NCI-H524 treated with DMSO at 0.1 percent for 48 hours (cell line): ENCODE measurements around the gene MYLK2.

Source experiments
- DNase-seq: peaks from one replicate; lab custom pipeline; 2025; lab: John Stamatoyannopoulos, UW

The MYLK2 gene

DNA sequence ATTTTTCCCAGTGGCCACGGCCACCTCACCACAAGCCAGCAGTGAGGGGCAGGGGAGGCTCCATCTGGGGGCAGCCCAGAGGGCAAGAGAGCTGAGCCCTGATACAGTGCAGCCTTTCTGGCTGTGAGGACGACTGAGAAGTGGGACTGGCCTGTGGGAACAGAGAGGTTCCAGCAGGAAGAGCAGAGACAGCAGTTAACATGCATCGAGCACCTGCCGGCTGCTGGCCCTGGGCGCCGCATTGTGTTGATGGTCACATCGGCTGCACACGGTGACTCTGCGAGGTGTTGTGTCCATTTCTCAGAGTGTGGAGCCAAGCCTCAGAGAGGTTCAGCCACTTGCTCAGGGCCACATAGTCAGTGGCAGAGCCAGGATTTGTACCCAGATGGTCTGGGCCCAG is 16.4 kb downstream of the MYLK2 start:
- DNase-seq: no peak

DNA sequence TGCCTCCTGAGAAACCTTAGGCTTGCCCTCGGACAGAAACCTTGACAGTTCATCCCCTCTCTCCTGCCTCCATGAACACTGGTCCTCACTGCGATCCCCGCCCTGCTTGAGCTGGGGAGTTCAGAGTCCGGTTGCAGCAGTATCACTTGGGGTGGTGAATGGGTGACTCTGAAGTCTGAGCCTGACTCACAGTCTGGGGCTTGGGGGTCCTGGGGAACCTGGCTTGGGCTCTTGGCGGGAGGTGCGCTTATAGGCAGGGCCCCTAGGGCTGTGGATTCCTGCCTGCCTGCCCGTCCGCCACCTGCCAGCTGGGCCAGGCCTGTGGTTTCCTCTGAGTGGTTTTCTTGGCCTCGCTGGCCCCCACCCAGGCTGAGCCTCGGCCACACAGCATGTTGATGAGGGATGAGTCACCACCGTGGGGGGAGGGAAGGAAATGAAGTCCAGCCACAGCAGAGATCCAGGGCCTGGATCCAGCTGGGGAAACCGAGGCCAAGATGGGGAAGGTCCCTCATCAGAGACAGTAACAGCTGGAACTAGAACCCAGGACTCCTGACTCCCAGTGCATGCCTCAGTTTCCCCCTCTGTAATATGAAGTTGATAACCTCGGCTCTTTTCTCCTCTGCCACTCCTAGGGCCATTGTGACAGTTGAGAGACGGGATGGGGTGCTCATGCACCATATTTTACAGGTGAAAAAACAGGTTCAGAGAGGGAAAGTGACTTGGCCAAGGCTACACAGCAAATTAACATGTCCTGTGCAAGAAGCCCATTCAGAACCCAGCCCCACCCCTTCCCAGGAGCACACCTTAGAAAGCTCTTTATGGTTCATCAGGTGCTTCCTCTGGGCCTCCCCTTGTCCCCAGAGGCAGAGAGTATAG is 17.1 kb downstream of the MYLK2 start:
- DNase-seq: no peak

DNA sequence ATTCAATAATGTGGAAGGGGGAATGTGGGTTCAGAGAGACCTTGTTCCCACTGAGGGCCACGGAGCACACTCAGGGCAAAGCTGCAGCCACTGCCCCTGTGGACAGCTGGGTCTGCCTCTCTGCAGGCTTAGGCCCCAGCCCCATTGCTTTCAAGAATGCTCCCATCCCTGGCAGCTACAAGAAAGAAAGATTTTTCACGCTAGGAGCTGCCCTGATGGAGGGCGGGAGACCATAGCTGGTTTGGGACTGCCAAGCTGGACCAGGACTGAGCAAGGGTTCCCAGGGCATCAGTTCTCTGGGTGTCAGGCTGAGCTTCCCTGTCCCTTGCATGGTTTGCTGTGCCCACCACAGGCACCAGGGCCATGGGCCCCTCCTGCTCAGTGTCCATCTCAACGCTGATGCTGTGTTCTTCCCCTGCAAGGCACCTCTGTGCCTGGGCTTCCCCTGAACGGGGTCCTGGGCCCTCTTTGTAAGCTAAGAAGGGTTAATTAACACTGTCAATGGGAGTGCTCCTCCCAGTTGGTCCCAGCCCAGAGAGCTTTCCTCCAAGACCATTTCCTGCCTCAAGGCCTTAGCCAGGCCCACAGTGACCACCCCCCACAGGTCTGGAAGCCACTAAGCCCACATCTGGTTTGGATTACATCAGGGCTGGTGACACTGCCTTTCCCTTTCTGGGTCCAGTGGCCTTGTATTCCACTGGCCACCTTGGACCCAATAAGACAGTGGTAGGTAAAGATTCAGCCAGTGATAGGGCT is 17.9 kb downstream of the MYLK2 start:
- DNase-seq: no peak

DNA sequence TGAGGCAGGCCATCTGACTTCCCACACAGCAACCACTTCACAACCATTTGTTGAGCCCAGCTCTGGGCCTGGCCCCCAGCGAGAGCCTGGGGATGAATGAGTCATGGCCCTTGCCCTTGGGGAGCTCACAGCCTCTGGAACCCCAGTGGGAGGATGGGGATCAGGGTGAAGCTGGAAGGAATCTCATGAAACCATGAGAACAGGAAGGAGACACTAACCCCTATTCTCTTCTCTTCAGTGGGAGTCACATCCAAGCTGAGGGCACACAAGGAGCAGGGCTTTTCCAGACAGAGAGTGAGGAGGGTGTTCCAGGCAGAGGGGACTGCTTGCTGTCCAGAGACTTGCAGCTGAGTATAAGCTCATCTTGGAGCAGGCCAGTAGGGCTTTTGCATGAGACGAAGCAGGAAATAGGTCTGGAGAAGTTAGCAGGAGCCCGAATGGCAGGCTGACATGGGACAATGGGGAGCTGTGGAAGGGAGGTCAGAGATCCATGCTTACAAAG is 18.8 kb downstream of the MYLK2 start:
- no peak for DNase-seq

DNA sequence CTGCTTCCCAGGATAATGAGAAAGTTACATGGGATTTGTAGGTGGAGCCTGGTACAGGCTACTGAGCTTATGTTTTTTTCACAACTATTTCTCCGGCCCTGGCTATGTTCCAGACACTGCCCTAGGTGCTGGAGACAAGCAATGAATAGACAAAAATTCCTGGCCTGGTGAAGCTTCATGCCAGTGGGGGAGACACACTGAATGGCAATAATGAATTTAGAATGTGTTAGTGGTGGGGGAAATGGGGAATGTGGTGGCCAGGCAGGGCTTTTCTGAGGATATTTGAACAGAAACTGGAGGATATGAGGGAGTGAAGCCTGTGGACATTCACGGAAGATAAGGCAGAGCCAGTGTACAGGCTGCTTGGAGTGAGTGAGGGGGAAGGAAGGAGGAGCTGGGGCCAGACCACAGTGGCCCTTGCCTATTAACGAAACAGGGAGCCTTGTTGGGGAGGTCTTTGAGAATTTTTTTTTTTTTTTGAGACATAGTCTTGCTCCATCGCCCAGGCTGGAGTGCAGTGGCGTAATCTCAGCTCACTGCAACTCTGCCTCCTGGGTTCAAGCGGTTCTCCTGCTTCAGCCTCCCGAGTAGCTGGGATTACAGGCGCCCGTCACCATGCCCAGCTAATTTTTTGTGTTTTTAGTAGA is 19.6 kb downstream of the MYLK2 start:
- no peak for DNase-seq

DNA sequence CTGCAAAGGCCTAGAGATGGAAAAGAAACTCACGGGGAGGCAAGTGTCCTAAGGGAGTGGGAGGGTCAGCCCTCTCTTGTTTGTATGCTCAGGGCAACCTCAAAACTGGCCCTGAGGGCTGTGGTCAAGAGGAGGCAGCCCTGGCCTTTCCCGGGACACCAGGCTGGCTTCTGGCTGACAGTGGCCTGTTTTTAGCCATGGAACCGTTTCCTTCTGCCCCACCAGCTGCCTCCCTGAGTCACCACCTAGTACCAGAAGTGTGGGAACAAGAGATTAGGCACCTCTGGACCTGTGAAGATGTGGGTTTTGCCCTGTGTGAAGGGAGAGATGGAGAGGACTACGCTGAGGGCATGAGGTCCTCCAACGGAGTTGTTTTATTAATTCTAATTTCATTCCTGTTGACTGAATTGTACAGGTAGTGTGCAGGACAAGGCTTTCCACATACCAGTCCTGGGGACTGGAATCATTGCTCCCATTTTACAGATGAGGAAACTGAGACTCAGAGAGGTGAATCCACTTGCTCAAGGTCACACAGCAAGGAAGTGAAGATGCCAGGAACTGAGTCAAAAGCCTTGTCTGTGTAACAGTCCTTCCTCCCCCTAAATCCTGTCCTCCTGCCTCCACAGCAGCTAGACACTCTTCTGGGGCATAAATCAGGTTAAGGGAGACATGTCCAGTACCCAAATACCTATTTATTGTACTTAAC is 20.8 kb downstream of the MYLK2 start:
- DNase-seq: no peak

DNA sequence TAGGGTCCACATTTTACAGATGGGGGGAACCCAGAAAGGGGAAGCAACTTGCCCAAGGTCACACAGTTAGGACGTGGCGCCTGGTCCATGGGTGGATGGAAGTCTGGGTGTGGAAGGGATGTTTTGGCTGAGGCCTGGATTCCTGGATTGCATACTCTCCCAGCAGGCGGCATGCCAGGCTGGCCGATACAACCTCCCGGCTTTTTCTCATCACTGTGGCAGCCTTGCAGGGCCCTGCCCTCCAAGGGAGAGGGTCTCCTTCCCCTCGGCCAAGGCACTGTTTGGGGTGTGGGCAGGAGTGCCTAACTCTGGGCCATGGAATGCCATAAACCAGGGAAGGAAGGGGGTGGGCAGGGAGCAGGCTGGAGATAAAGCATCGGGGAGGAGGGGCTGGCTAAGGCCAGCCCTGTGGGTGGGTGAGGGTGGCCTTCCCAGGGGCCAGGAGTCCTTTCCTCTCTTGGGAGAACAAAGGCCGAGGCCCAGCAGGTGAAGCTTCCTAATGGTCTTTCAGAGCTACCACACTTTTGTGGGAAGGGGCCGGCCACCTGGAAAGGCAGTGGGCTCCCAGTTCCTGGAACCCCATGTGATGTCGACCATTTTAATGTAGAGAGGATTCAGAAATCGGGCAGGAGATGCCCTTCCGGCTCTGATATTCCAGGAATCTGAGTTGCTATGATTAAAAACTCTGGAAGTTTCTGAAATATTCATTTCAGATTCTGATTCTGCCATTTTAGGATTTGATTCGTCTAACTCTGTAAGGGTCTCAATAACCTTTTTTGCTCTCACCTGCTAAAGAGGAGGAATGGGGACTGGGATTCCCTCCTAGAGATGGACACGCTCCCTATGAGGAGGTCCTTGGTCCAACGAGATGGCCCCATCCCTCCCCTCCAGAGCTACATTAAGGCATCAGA is 22.0 kb downstream of the MYLK2 start:
- no peak for DNase-seq

DNA sequence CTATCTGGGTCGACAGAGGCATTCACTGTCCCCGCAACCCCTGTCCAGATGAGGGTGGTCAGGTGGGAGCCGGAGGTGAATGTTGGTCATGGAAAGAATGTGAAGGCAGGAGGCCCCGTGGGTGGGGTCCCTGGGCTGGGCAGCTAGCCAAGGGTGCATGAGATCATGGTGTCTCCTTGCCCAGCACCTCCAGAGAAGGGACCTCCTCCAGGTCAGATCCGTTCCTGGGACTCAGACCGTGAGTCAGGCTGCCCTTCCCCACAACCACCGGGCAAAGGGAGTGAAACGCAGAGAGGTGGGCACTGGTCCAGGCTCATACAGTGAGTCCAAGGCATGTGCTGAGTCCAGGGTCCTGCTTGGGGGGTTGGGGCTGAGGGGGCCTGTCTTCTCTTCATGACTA is 22.8 kb downstream of the MYLK2 start:
- DNase-seq: no peak

DNA sequence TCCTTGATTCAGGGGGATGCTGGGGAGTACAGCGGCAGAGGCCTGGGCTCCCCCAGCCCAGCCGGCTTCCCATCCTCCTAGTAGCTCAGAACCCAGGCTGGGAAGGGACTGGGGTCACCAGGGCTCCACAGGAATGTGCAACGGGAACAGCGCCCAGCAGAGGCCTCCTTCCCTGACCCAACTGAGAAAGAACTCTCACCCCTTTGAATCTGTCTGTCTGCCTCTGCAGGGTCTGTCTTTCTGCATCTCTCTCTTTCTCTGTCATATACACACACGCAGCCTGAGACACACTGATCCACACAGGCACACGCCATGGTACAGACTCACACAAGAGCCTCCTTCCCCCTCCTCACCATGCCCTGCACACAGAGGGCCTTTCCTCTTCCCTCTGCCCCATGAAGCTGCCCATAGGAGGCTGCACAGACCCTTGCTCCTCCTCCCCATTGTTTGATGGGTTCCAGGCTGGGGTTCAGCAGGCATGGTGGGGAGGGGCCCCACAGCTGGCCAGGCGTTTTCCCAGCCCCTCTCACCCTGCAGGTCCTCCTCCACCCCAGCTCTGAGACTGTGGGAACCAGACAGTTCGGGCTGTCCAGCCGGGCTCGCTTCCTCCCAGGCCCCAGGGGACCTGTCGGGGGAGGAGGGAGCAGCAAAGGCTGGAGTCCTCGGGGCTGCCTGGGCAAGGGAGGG is 23.5 kb downstream of the MYLK2 start:
- DNase-seq: no peak

DNA sequence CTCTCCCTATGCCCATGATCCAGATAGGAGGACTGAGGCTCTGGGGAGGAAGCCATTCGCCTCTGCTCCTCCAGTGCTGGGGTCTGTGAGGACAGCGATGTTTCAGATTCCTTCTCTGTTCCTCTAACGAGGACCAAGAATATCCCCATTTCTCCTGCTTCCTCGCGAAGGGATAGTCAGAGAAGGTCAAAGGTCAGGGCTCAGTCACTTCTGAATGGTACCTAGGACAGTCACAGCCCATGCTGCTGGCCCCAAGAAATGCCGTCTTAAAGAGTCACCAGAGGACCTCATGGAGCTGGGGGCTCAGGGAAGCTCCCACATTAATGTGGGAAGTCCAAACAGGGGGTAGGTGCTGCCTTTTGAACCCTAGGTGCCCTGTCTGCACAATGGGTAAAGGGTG is 24.1 kb downstream of the MYLK2 start:
- DNase-seq: no peak

DNA sequence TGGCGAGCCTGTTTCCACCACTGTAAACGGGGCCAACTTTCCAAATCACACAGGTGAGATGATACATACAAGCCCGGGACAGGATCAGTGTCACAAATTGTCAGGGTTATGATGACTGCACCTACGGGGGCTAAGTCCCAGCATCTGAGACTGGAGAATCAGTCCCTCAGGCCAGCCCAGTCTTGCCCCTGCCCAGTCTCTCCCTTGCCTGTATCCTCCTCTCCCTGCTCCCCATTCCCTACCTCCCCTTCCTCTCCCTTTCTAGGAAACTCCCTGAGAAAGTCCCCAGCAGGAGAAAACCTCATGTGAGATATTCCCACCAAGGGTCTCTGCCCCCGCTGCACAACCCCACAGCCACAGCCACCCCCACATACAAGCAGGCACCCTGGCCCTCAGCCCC is 24.7 kb downstream of the MYLK2 start:
- DNase-seq: no peak

DNA sequence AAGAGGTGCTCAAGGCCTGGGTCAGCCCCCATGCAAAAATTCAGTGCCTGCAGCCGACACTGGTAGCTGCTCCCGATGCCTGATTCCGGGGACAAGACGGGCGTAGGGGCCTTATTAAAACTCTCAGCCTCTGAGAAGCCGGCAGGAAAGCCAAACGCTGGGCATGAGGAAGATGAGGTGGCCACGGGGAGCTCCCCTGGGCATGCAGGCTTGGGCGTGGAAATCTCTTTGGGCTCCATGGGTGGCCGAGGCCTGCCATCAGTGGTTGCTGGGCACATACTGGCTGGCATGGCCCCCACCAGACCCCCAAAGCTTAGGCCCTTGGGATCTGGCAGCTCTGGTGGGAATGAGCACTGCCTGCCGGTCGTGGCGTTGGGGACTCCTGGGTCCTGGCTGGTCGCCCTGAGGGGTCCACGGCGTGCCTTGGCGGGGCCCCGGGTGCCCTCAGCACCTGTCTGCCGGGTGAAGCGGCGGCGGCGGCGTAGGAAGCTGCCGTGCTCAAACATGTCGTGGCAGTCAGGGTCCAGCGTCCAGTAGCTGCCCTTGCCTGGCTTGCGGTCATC is 25.7 kb downstream of the MYLK2 start:
- no peak for DNase-seq

DNA sequence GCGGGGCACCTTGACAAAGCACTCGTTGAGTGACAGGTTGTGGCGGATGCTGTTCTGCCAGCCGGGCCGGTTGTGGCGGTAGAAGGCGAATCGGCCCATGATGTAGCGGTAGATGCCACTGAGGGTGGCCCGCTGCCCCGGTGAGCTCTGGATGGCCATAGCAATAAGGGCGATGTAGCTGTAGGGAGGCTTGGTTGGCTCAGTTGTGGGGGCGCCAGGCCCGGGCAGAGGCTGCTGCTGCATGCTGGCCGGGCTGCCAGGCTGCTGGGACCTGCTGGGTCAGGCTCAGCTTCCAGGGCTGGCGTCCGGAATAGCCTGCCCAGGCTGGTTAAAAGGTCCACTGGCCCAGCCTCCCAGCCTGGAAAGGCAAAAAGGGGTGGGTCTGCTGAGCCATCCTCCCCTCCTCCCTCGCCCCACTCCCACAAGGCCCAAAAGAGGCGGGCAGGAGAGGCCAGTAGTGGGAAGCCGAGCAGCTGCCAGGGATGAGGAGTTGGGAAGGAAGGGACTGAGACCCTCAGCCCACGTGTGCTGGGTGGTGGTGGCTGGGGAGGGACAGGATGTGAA is 26.2 kb downstream of the MYLK2 start, which contains the start of gene FOXS1:
TSS of gene FOXS1 (minus strand) at position 305 of the 564 bp plus-strand sequence. CDS start at position 243, 62 bp downstream.
- no peak for DNase-seq

DNA sequence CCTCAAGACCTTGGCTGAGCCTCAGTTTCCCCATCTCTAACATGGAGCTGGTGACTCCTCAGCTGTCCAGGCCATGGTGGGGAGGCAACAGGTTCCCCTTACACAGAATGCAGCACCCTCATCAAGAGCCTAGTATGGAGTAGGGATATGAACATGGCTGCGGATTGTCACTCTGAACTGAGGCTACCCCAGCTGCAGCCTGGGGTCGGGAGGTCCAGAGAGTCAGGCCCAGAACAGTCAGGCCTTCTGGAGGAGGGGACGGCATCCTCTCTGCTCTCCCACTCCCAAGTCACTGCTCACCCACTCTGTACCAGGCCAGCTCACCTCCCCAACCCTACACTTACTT is 27.6 kb downstream of the MYLK2 start:
- no peak for DNase-seq

DNA sequence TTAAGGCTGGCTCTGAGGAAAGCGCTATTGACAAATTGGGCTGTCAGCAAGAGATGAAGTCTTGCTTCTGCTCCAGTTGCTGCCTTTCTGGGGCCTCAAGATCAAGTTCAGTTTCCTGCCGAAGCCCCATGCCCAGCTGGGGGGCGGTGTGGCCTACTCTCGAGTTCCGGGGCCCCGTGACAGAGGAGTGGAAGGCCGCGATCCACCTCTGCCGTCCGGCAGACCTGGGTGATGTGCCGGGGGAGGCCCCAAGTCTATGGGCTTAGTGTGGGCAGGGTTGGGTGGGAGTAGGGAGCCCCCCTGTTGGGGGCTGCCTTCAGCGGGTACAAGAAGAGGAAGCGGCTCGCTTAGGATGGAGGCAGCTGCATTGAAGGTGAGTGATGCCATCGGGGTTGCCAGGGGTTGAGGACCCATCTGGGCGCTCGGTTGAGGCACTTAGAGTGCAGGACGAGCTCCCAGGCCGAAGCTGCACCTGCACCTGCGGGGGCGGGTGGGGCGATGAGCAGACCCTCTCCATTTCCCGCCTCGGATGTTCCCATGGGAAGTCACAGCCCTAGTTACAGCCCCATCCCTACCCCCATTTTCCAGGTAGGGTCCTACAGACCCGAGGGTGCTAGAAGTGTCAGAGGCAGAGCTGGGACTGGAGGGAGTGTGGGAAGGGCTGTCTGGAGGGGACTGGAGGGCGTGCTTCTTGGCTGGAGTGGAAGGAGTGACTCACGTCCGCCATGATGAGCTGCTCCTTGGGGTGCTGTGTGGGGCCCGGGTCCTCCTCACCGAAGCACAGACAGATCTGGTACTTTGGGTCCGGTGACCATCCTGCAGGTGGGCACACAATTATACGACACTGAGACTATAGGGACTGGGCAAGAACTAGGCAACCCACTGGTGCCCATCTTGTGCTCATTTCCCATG is 29.2 kb downstream of the MYLK2 start:
- no peak for DNase-seq

DNA sequence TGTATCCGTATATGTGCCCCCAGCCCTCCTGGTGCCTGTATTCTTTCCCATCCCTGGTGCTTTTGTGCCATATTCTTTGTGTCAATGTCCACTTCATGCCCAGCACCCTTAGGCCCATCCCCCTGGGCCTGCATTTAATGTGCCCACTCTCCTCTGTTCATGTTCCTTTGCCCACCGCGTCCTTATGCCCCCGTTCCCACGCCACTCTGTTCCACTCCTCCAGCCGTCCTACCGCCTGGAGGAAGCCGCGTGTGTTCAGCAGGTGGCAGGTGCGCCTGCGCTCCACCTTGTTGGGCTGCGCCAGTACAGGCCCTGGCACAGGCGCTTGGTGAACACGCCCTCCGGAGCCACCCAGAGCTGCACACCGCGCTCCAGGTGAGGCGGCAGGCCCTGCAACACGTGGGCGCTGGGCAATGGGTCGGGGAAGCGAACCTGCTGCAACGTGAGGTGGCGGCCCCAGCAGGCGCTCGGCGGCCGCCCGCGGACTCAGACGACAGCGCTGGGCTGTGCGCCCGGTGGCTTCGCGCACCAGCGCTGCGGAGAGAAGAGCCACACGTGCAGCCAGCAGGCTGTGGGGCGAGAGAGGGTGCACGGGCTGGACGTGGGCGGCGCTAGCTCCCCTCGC is 30.3 kb downstream of the MYLK2 start:
- no peak for DNase-seq

DNA sequence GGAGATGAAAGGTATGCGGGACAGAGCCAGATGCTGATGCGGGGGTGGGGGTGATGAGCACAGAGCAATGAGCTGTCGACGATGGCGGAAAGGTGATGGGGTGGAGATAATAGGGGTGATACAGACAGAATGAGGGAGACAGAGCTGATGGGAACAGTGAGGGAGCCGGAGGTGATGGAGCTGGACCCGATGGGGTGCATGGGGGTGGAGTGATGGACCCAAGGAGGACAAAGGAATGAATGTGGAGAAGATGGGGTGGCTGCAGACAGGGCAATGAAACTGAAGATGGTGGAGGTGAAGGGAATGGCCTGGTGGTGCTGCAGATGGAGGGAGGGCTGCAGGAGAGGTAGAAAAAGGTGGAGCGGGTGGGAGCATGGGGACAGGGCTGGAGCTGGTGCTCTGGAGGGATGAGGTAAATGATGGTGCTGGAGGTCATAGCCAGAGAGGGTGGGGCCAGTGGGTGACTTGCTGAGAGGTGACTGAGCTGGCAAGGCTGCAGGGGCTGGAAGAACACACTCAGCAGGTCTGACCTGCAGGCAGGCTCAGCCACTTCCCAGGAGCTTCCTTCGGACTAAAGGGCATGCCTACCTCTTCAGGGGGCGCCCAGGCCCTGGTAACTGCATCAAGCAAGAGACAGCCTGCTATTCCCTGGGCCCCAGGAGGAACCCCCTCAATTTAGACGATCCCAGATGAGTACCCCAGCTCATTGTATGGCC is 32.2 kb downstream of the MYLK2 start:
- DNase-seq: no peak
